ENCODE measurements around the gene GPRIN1. TPM values are rescaled to one million over a fixed set of nuclear protein-coding genes. Genes with fewer than 3 reads are reported as not detected.
A peak's percentile ranks its signal among the peaks of the same experiment; 100 is the strongest.

GPRIN1 gene
- total and polyA plus RNA-seq, 2 of the 4 experiments (the other 2 are of a cell fraction) = 3.0 to 4.7 TPM

GRCh38 chr5:176621661-176622079 is 11.7 kb upstream of the GPRIN1 start:
- dilution Hi-C loops (cut with HindIII; ENCODE audit: low sequenced_read_pairs, unreplicated experiment) (no loop called here), in situ Hi-C loops (cut with MboI; ENCODE audit: low sequenced_read_pairs) (loop anchor here (10.0 kb wide), 1 partner anchor 47 kb away; no protein-coding TSS in a partner anchor), intact Hi-C loops (cut with micrococcal nuclease) (no loop called here)
- DNase-seq = peak; percentile 29
- POLR2A ChIA-PET (ENCODE audit: unreplicated experiment) = interaction anchor here (1.0 kb wide), 1 partner anchor 54 kb away, joined by 3 read pairs; no protein-coding TSS in a partner anchor
- Histone ChIP-seq H3K9me1 (ENCODE audit: insufficient read depth, low read length) (no peaks in the 10 kb centered on the region), H3K79me1 (ENCODE audit: low read depth in 1 of 2, low read length in 2 of 2) (no peaks in the 10 kb centered on the region), H3K27me3 (ENCODE audit: control insufficient read depth, insufficient read depth, low read length) (peaks cover 50% of the 10 kb centered on the region), H2BK5ac (ENCODE audit: low read depth, low read length, poor library complexity, severe bottlenecking) (no peak overlapping the region), H2AFZ (replicated peaks; ENCODE audit: low read length, poor library complexity) (no peak overlapping the region), H3K4me1 (ENCODE audit: control insufficient read depth, insufficient read depth, low read length) (peaks cover 9% of the 10 kb centered on the region), H3K4me3 (ENCODE audit: insufficient read depth, low read depth, low read length) (no peak overlapping the region), H3K14ac (replicated peaks; ENCODE audit: low read depth, low read length) (no peak overlapping the region), H3K56ac (ENCODE audit: extremely low read depth, insufficient read depth, low read length) (no peak overlapping the region), H3K27ac (ENCODE audit: insufficient read depth, low read length) (no peak overlapping the region), H2BK20ac (ENCODE audit: low read depth, low read length) (no peak overlapping the region), H3K36me3 (ENCODE audit: control insufficient read depth, insufficient read depth, low read length) (no peaks in the 10 kb centered on the region), H4K91ac (ENCODE audit: insufficient read depth, low read depth, low read length) (no peak overlapping the region), H2BK15ac (ENCODE audit: low read depth, low read length) (no peak overlapping the region), H3K9ac (ENCODE audit: low read depth, low read length) (no peak overlapping the region), H4K5ac (ENCODE audit: low read depth, low read length) (no peak overlapping the region), H3K4ac (ENCODE audit: low read depth, low read length) (no peak overlapping the region), H2BK120ac (ENCODE audit: low read depth, low read length) (no peak overlapping the region), H2AK9ac (replicated peaks; ENCODE audit: low read depth, low read length, poor library complexity) (no peak overlapping the region), H2AK5ac (ENCODE audit: low read depth, low read length) (no peak overlapping the region), H3K9me3 (ENCODE audit: control insufficient read depth, insufficient read depth, low read length) (no peaks in the 10 kb centered on the region), H4K8ac (ENCODE audit: low read depth in 2 of 2, low read length in 2 of 2) (no peak overlapping the region), H3K4me2 (ENCODE audit: low read depth, low read length) (no peak overlapping the region), H3K18ac (ENCODE audit: low read depth, low read length) (no peak overlapping the region), H3K23ac (ENCODE audit: low read depth, low read length) (no peak overlapping the region), H4K20me1 (ENCODE audit: insufficient read depth, low read length) (no peaks in the 10 kb centered on the region)
- CTCF ChIA-PET = interaction anchor here (0.6 to 1.4 kb wide), 5 partner anchors 36 to 157 kb away, joined by 3 to 7 read pairs (median 4); no protein-coding TSS in a partner anchor
- TF ChIP-seq BHLHE40 (IDR thresholded peaks at IDR 0.05; ENCODE audit: low read depth, low read length) (no peak), USF2 (IDR thresholded peaks at IDR 0.05; ENCODE audit: low read depth, low read length) (no peak), MAFK (IDR thresholded peaks at IDR 0.05; ENCODE audit: low read depth, low read length) (no peak), SMC3 (IDR thresholded peaks at IDR 0.05; ENCODE audit: low read depth, low read length) (no peak), CEBPB (IDR thresholded peaks at IDR 0.05; ENCODE audit: low read depth, low read length) (no peak), RFX5 (IDR thresholded peaks at IDR 0.05; ENCODE audit: low read depth, low read length) (no peak), MXI1 (IDR thresholded peaks at IDR 0.05; ENCODE audit: borderline replicate concordance, low read depth, low read length) (no peak), MAZ (IDR thresholded peaks at IDR 0.05; ENCODE audit: borderline replicate concordance, low read depth, low read length) (no peak), NFE2L2 (IDR thresholded peaks at IDR 0.05; ENCODE audit: low read depth, low read length) (no peak), CTCF (conservative IDR thresholded peaks at IDR 0.05; ENCODE audit: low read depth, low read length) (no peak), CHD1 (IDR thresholded peaks at IDR 0.05; ENCODE audit: low read depth, low read length) (no peak)
- ATAC-seq (ENCODE audit: low read depth) = no peak
- WGBS, 2 experiments (ENCODE audit: extremely low coverage in 2 of 2, insufficient read length in 1 of 2) = 70% methylated on average over 4 of the region's 13 CpGs; no CpG with 5 or more reads in 1 of the 2 experiments
- no TSS peak for BruUV-seq (replicated peaks)

Measured in IMR-90 (cell line).